Mucosa of stomach (tissue), 1 donor: ENCODE data around the gene HMGN4.

Experiments used
- H3K27me3 ChIP-seq: one replicate; pipeline ENCODE4 v1.7.0; 2013; ENCODE audit warnings: mild to moderate bottlenecking, low read length; ENCODE audit not compliant: control insufficient read depth, insufficient read depth
- H3K36me3 ChIP-seq: one replicate; pipeline ENCODE4 v1.7.0; 2013; ENCODE audit warnings: low read length; ENCODE audit not compliant: control insufficient read depth, insufficient read depth
- H3K4me1 ChIP-seq: one replicate; pipeline ENCODE4 v1.7.0; 2013; ENCODE audit warnings: mild to moderate bottlenecking, low read length; ENCODE audit not compliant: control insufficient read depth, insufficient read depth
- H3K4me3 ChIP-seq: one replicate; pipeline ENCODE4 v1.7.0; 2013; ENCODE audit warnings: low read length
- H3K9ac ChIP-seq: one replicate; pipeline ENCODE4 v1.7.0; 2013; ENCODE audit warnings: mild to moderate bottlenecking, low read length, moderate library complexity
- H3K9me3 ChIP-seq: one replicate; pipeline ENCODE4 v1.7.0; 2013; ENCODE audit warnings: mild to moderate bottlenecking, low read length, moderate library complexity; ENCODE audit not compliant: control insufficient read depth
- donor health status: Pancreatic carcinoma.

Gene HMGN4

DNA sequence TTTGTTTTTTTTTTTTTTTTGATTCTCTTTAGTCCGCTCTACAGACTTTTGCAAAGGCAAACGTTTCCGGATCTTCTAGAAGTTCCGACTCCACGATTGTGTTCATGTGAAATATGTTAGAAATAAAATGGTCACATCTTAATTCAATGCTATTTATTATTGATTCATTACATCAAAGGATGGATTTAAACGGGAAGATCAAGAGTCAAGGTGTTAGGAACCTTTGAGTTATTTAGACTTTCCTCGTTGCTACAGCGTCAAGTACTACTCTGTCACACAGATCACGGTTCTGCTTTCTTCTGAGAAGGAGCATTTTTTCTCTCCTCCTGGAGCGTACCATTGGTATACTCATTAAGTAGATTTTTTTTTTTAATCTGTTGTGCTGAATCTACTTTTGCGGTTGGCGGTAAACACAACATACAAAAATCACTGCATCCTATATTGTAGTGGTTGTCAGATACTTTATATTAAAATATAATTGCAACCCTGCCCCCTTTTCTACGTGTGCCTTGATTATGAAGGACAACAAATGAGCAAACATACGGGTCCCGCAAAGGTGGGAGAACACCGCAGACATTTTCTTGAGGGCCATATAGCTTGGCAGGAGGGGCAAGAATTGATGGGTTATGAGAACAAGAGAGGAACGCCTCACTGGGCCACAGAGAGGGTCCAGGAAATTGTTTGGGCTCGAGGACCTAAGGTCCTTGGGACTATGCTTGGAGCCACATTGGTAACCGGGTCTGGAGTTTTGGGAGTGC, 17.5 kb downstream of the HMGN4 start:
- Histone ChIP-seq H3K4me1 (no peaks in the 10 kb centered on the region), H3K4me3 (no peak overlapping the region)

DNA sequence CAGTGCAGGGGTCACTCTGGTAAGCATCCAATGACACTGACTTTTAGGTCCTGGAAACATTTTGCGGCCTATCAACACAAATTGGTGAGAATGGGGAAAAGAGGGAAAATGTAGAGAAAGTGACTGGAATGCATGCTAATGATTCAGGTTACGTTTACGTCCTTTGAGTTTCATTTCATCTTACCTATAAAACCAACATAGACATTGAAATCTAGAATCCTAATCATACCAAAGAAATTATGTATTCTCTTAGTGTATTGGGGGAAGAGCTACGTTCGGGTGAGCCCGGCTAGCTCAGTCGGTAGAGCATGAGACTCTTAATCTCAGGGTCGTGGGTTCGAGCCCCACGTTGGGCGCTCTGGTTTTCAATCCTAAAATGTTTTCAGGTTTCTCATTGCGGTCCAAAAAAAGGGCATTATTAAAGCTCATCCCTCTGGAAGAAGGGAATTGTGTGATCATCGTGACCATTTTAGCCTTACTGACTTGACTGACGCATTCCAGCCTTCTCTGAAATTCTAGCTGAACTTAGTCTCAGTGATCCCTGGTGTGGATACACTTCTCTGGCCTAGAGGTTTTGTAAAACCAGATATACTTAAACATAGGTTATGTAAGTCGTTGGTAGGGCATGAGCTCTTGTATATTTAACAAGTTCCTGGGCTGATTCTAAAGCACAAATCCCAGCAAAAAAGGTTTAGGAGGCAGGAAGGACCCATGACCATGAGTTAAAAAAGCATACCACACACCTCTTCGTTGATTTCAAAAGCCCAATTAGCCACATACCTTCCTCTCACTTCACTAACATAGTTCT, 18.3 kb downstream of the HMGN4 start:
- Histone ChIP-seq H3K36me3 (no peaks in the 10 kb centered on the region), H3K4me3 (no peak overlapping the region), H3K27me3 (no peaks in the 10 kb centered on the region), H3K9ac (no peak overlapping the region), H3K9me3 (no peaks in the 10 kb centered on the region), H3K4me1 (no peaks in the 10 kb centered on the region)

More for the DNA sequence above, 17.5 kb downstream of the HMGN4 start:
- Histone ChIP-seq H3K27me3 (no peaks in the 10 kb centered on the region), H3K9me3 (no peaks in the 10 kb centered on the region), H3K36me3 (no peaks in the 10 kb centered on the region), H3K9ac (no peak overlapping the region)

DNA sequence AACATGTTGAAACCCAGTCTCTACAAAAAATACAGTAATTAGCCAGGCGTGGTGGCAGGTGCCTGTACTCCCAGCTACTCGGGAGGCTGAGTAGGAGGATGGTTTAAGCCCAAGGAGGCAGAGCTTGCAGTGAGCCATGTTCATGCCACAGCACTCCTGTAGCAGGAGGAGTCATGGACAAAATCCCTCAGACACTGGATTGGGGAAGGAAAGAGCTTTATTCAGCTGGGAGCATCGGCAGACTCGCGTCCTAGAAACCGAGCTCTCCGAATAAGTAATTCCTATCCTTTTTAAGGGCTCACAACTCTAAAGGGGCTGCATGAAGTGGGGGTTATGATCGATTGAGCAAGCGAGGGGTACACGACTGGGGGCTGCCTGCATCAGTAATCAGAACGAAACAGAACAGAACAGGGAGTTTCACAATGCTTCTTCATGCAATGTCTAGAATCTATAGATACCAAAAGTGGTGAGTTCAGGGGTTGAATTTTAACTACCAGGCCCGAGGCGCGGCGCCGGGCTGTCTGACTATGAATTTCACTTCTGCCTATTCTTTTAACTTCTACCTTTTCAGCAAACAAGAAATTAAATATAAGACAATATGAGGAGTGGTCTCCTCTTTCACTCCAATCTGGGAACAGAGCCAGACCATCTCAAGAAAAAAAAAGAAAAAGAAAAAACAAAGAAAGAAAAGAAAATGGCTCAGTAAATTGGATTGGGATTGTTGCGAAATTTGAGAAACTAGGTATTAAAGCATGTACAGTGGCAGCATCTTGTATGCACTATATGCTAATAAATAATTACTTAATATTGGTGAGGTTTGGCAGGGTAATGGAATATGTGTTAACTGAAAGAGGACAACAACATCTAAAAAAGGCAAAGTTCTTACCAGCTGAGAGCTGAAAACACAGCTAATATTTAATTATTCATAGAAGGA, 23.6 kb downstream of the HMGN4 start:
- no peaks in the 10 kb centered on the region for H3K4me1 ChIP-seq
- H3K9me3 ChIP-seq = no peaks in the 10 kb centered on the region
- no peak overlapping the region for H3K4me3 ChIP-seq
- H3K27me3 ChIP-seq = no peaks in the 10 kb centered on the region
- no peaks in the 10 kb centered on the region for H3K36me3 ChIP-seq
- no peak overlapping the region for H3K9ac ChIP-seq

DNA sequence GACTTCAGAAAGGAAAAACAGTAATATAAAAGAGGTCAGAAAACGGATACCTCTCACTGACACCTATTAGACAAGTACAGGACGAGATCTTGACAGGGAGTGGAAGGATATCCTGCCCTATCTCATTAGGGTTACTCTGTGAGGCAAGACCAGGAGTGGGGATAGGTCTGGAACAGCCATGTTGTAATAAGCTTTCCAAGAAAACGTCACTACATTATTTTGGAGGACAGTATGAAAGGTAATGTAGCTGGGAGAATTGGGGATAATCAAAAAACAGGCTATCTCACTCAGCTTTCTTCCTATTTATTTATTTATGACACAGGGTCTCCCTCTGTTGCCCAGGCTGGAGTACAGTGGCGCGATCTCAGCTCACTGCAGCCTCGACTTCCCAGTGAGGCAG, 25.3 kb downstream of the HMGN4 start:
- no peaks in the 10 kb centered on the region for H3K36me3 ChIP-seq
- H3K9ac ChIP-seq = no peak overlapping the region
- H3K4me3 ChIP-seq = no peak overlapping the region
- H3K4me1 ChIP-seq = no peaks in the 10 kb centered on the region
- no peaks in the 10 kb centered on the region for H3K9me3 ChIP-seq
- no peaks in the 10 kb centered on the region for H3K27me3 ChIP-seq

DNA sequence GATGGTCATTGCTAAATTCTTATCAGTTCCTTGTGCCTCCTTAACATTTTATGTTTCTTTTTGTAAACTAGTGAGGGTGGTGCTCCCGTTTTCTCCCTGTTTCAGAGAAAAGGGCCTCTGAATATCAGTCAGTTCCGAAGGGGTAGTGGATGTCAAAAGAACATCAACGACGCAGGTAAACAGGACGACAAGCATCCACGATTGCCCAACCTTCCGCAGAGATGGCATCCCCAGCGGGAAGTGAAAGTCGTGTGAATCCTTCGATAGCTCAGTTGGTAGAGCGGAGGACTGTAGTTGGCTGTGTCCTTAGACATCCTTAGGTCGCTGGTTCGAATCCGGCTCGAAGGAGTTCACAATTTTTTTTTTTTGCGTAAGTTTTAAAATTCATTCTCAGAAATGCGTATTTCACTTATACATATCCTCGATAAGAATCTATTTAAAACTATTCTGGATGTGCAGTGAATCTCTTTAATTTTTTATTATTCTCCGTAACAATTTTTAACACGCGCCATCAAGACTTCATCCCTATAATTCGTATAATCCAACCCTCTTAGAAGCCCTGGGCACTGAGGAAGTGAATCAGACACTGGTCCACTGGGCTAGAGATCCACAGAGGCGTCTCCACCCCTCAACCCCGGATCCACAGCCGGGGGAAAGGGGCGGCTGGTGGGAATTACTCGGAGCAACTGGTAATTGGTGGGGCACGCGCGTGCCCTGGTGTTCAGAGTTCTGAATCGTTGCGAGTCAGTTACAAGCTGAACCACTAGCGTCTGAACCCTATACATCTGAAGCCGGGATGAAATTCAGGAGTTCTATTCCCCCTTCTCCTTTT, 30.7 kb downstream of the HMGN4 start:
- H3K36me3 ChIP-seq = no peaks in the 10 kb centered on the region
- peak overlapping the region; percentile 9 for H3K4me3 ChIP-seq
- peaks cover 7% of the 10 kb centered on the region for H3K4me1 ChIP-seq
- peak overlapping the region; percentile 11 for H3K9ac ChIP-seq
- no peaks in the 10 kb centered on the region for H3K27me3 ChIP-seq
- H3K9me3 ChIP-seq = no peaks in the 10 kb centered on the region

DNA sequence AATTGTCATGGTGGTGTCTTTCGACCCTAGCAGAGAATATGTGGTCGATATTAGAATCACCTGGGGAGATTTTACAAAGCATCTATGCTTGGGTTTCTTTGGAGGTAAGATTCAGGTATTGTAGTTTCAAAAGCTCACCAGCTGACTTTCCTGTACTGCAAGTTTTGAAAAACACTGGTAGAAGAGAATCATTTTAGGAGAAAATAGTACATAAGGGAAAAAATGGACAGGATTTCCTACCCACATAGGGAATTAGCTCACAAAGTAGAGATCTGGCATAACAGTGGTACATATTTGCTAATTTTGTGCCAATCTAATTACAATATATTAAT, 31.2 kb downstream of the HMGN4 start:
- Histone ChIP-seq H3K36me3 (no peaks in the 10 kb centered on the region), H3K4me3 (no peak overlapping the region), H3K27me3 (no peaks in the 10 kb centered on the region), H3K4me1 (peaks cover 7% of the 10 kb centered on the region), H3K9me3 (no peaks in the 10 kb centered on the region), H3K9ac (no peak overlapping the region)

DNA sequence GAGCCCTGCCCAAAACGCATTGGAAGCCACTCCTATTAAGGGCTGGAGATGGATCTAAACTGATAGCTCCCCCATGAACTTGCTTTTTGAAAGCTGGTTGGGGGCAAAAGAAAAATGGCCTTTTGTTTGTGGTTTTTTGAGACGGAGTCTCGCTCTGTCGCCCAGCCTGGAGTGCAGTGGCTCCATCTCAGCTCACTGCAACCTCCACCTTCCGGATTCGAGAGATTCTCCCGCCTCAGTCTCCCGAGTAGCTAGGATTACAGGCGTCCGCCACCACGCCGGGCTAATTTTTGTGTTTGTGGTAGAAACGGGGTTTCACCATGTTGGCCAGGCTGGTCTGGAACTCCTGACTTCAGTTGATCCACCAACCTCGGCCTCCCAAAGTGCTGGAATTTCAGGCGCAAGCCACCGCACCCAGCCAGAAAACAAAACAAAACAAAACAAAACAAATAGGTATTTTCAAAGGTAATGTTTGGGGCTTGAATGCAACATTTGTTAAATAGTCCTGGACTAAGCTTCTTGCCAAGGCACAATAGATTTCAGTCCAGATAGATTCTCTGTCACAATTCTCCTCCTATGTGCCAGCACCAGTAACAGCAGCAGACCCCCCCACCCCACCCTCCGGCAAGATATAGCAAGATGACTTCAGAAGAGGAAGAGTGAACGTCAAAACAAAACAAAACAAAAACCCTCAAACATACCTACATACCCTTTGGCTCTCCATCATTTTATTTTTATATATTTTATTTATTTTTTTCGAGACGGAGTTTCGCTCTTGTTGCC, 32.1 kb downstream of the HMGN4 start:
- Histone ChIP-seq H3K36me3 (no peaks in the 10 kb centered on the region), H3K9ac (no peak overlapping the region), H3K9me3 (no peaks in the 10 kb centered on the region), H3K27me3 (no peaks in the 10 kb centered on the region), H3K4me1 (peaks cover 7% of the 10 kb centered on the region), H3K4me3 (no peak overlapping the region)

DNA sequence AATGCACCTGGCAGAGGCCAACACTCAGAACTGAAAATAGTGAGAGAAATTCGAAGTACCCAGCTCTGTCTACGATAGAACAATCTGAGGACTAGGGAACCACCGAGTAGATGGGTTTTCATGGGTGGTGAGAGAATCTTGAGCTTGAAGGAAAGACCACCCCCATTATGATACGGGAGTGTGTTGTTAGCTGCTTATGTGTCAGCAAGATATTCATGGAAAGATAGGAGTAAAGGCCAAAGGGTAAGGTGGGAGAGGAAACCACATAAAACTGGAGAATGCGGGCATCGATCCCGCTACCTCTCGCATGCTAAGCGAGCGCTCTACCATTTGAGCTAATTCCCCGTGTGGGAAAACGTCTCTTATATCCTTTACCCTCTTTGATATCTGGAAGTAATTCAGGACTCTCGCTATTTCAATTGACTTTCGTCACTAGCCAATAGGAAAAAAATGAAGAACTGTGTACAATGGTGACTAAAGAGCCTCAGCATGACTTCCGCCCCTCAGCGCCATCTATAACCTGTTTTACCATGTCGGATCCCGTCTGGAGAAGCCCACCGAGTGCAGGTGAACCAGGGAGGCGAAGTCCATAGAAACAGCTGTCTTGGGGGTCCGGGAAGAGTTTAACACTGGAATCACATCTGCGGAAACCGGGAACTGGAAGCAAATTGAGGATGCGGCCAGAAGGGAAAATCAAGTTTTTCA, 33.6 kb downstream of the HMGN4 start:
- Histone ChIP-seq H3K36me3 (no peaks in the 10 kb centered on the region), H3K4me3 (peak overlapping the region; percentile 44), H3K9me3 (no peaks in the 10 kb centered on the region), H3K9ac (peak overlapping the region; percentile 52), H3K27me3 (peaks cover 6% of the 10 kb centered on the region), H3K4me1 (peaks cover 7% of the 10 kb centered on the region)

DNA sequence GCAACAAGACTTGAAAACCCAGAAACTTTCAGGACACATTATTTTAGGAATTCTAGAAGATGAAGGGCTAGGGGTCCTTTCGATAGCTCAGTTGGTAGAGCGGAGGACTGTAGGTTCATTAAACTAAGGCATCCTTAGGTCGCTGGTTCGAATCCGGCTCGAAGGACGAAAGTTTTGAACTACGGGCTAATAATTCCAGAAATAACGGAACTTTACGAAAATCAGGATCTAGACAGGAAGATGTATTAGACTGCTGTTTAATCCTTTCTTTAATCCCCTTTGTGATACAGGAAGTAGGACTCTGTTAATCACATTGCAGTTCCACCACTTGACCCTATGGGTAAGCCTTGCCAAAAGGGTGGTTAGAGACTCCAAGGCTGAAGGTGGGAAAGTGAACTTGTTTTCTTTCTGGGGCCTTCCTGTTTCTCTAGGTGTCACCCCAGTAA, 37.4 kb downstream of the HMGN4 start:
- Histone ChIP-seq H3K27me3 (peaks cover 19% of the 10 kb centered on the region), H3K9ac (no peak overlapping the region), H3K9me3 (no peaks in the 10 kb centered on the region), H3K4me3 (no peak overlapping the region), H3K4me1 (peaks cover 7% of the 10 kb centered on the region), H3K36me3 (no peaks in the 10 kb centered on the region)

DNA sequence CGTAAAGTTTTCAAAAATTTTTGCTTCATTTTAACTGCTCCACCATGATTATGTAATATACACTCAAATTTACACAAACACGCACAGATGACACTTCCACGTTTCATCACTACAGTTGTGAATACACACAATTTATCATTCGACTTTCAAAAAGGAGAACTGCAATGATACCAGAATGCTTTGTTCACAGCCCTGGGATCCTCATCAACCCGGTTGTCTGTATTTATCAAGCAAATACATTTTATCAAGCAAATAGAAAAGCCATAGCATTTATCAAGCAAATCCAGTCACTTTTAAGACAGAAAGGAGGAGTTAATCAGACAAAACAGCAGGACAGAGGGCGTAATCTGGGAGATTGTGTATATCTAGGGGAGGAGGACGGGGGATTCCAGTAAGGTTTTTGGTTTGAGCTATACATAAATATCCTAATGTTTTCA, 38.3 kb downstream of the HMGN4 start:
- no peaks in the 10 kb centered on the region for H3K36me3 ChIP-seq
- peaks cover 7% of the 10 kb centered on the region for H3K4me1 ChIP-seq
- no peak overlapping the region for H3K4me3 ChIP-seq
- peaks cover 19% of the 10 kb centered on the region for H3K27me3 ChIP-seq
- H3K9ac ChIP-seq = no peak overlapping the region
- no peaks in the 10 kb centered on the region for H3K9me3 ChIP-seq
